Breast epithelium (tissue), 4 donors: Measurements from ENCODE around the gene TMEM271. TPM values are rescaled to one million over a fixed set of nuclear protein-coding genes. Genes with fewer than 3 reads are reported as not detected.
A peak's percentile ranks its signal among the peaks of the same experiment; 100 is the strongest.

Experiments
- DNase-seq, 2 donors: peaks; one replicate each; pipeline ENCODE4 v3.0.0-alpha.2; 2019; ENCODE audit warnings: low spot score in 2 of 2
- H3K27ac ChIP-seq, 2 donors: fragments of 200-600 bp; sonication (generic) in 1 of 2; one replicate each; pipeline ENCODE4 v1.5.1; 2016 to 2019; ENCODE audit warnings: mild to moderate bottlenecking in 1 of 2
- H3K27me3 ChIP-seq, 2 donors: fragments of 200-600 bp; sonication (generic) in 1 of 2; one replicate each; pipeline versions ENCODE4 v1.5.1 to v1.6.0; 2017 to 2019; ENCODE audit warnings: control low read depth in 1 of 2, mild to moderate bottlenecking in 1 of 2
- H3K36me3 ChIP-seq: fragments of 200-600 bp; one replicate; pipeline ENCODE4 v1.5.1; 2019
- H3K4me1 ChIP-seq, 2 donors: fragments of 200-600 bp; sonication (generic); one replicate each; pipeline ENCODE4 v1.5.1; 2016 to 2019; ENCODE audit warnings: control low read depth in 1 of 2
- H3K4me3 ChIP-seq, 3 donors: fragments of 200-600 bp; sonication (generic); 1 replicate in 2 of 3; 2 replicates in 1 of 3; pipeline ENCODE4 v1.5.1; 2016 to 2019; ENCODE audit warnings: mild to moderate bottlenecking in 3 of 3, moderate library complexity in 2 of 3
- H3K9me3 ChIP-seq, 2 donors: fragments of 200-600 bp; sonication (generic) in 1 of 2; one replicate each; pipeline ENCODE4 v1.5.1; 2016 to 2019; ENCODE audit warnings: control low read depth in 1 of 2
- CTCF ChIP-seq, 3 donors: fragments of 450-650 bp; IDR thresholded peaks; one replicate each; pipeline ENCODE4 v1.5.1; 2016 to 2017; ENCODE audit warnings: antibody characterized with exemption in 3 of 3, mild to moderate bottlenecking in 3 of 3, moderate library complexity in 3 of 3
- POLR2A ChIP-seq: fragments of 450-650 bp; IDR thresholded peaks from one replicate; pipeline ENCODE4 v1.6.1; 2016; ENCODE audit warnings: antibody characterized with exemption, mild to moderate bottlenecking, moderate library complexity
- POLR2AphosphoS5 ChIP-seq, 3 donors: sonication (generic); formaldehyde crosslinking; IDR thresholded peaks; one replicate each; pipeline ENCODE4 v1.6.1; 2017; ENCODE audit warnings: antibody characterized with exemption in 3 of 3
- intact Hi-C: fragments of 100-400 bp; cut with DNase I; formaldehyde crosslinking; loops from one replicate; pipeline ENCODE4 v1.15.1; 2023; ENCODE audit warnings: low total_unique reads
- total RNA-seq, 3 donors: library from RNA; depleted of rRNA; stranded (reverse); fragments of >200 nt; gene quantifications; one replicate each; pipeline ENCODE4 v1.1.0, GENCODE V29; 2016

TMEM271 gene
- total RNA-seq, 3 donors from 2014 or later = not detected

DNA sequence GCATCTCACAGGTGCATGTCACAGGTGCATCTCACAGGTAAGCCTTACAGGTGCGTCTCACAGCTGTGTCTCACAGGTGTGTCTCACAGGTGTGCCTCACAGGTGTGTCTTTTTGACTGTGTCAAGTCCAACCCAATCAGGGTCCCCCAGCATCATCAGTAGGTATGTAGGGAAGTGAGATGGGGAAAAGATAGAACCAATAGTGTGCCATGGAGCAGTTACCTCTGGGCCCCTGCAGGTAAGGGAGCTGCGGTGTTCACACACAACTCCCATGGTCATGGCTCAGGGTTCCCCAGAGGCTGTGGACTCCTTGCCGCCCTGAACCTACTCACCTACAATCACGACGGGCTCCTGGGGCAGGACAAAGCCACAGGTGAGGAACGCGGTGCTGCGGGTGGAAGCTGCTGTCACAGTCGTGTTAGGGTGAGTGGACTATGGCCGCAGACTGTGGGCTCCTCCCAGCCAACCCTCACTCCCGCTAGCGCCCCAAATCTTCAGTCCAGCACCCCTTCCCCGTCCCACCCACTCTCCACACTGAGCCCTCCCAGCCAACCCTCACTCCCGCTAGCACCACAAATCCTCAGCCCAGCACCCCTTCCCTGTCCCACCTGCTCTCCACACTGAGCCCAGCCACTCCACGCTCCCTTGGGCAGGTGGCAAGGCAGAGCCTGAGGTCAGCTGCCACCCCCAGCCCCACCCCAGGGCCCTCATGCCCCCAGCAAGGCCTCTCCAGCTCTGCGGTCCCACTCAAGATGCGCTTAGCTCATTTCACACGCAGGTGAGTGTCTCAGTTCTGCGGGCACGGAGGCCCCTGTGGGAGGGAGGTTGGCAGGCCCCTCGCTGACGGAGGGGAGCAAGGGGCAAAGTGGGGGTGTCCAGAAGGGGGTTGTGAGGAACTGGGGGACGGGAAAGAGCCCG, 47.2 kb upstream of the TMEM271 start:
- DNase-seq = peak in 1 of 2 donors; percentile 45
- no peaks in the 10 kb centered on the region for H3K4me1 ChIP-seq
- intact Hi-C loops = no loop called here
- H3K27me3 ChIP-seq = peaks cover 0 to 30% of the 10 kb centered on the region in 2 donors
- no peaks in the 10 kb centered on the region for H3K9me3 ChIP-seq
- no peak for TF ChIP-seq CTCF (IDR thresholded peaks at IDR 0.05)
- no peak for TF ChIP-seq POLR2AphosphoS5 (IDR thresholded peaks at IDR 0.05)
- no peak for TF ChIP-seq POLR2A
- H3K36me3 ChIP-seq = no peaks in the 10 kb centered on the region
- no peak overlapping the region for H3K27ac ChIP-seq
- H3K4me3 ChIP-seq = no peak overlapping the region

DNA sequence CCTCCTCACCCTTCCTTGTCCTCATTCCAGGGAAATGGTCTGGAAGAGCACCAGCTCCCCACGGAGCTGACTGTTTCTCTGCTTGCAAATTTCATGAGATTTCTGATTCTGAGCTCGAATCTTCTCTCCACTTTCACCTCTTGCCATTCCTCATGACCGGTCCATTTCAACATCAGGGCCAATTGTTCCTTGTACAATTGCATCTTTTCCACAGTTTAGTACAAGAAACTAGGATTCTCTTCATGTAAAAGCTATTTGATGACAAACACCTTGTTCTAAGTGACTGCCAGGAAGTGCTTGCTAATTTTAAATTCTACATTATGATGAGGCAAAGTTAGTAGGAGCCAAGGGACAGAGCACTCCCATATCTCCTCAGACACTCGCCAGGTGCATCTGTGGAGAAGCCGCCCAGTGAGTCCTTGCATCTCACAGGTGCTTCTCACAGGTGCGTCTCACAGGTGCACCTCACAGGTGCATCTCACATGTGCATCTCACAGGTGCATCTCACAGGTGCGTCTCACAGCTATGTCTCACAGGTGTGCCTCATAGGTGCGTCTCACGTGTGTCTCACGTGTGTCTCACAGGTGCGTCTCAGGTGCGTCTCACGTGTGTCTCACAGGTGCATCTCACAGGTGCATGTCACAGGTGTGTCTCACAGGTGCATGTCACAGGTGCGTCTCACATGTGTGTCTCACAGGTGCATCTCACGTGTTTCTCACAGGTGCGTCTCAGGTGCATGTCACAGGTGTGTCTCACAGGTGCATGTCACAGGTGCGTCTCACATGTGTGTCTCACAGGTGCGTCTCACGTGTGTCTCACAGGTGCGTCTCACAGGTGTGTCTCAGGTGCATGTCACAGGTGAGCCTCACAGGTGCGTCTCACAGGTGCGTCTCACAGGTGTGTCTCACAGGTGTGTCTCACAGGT, 46.2 kb upstream of the TMEM271 start:
- TF ChIP-seq POLR2AphosphoS5 (IDR thresholded peaks at IDR 0.05) (no peak), POLR2A (no peak), CTCF (IDR thresholded peaks at IDR 0.05) (no peak)
- Histone ChIP-seq H3K4me1 (no peaks in the 10 kb centered on the region), H3K9me3 (no peaks in the 10 kb centered on the region), H3K36me3 (no peaks in the 10 kb centered on the region), H3K27ac (no peak overlapping the region), H3K4me3 (no peak overlapping the region), H3K27me3 (peaks cover 0 to 31% of the 10 kb centered on the region in 2 donors)
- intact Hi-C loops = no loop called here
- DNase-seq = peak in 1 of 2 donors; percentile 7

- H3K4me3 ChIP-seq = no peak overlapping the region
- H3K9me3 ChIP-seq = no peaks in the 10 kb centered on the region
- intact Hi-C loops = no loop called here
- TF ChIP-seq CTCF (IDR thresholded peaks at IDR 0.05) (no peak), POLR2A (no peak), POLR2AphosphoS5 (IDR thresholded peaks at IDR 0.05) (no peak)
- H3K4me1 ChIP-seq = no peaks in the 10 kb centered on the region
- no peak overlapping the region for H3K27ac ChIP-seq
- H3K27me3 ChIP-seq = peaks cover 0 to 35% of the 10 kb centered on the region in 2 donors
- DNase-seq = peak in 1 of 2 donors; percentile 39
- no peaks in the 10 kb centered on the region for H3K36me3 ChIP-seq
These were observed 45.4 kb upstream of the TMEM271 start for GRCh38 chr4:621296-622070.

DNA sequence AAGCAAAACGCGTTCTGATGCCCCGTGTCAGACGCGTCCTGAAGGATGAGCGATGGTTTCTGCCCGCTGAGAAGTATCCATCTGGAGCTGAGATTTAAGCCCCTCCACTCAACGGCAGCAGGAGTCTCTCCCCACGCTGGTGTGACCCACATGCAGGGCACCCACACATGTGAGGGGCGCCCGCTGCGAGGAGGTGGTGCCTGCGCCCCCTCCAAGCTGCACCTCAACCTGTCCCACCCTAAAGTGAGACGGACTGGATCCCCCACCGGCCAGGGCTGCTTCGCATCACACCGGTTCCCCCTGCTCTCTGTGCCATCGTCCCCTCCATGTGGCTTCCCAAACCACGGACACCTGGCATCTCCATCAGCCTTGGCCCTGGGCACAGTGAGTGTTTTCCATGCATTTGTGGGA, 44.8 kb upstream of the TMEM271 start:
- Histone ChIP-seq H3K36me3 (no peaks in the 10 kb centered on the region), H3K4me3 (no peak overlapping the region), H3K9me3 (no peaks in the 10 kb centered on the region), H3K27ac (no peak overlapping the region), H3K4me1 (no peaks in the 10 kb centered on the region), H3K27me3 (peaks cover 0 to 35% of the 10 kb centered on the region in 2 donors)
- DNase-seq = peak in 1 of 2 donors; percentile 41
- intact Hi-C loops = no loop called here
- TF ChIP-seq POLR2A = no peak
- TF ChIP-seq POLR2AphosphoS5 (IDR thresholded peaks at IDR 0.05) = no peak
- no peak for TF ChIP-seq CTCF (IDR thresholded peaks at IDR 0.05)
